ENCODE results near the gene NHLRC3.

- TF ChIP-seq, protein P1, sequence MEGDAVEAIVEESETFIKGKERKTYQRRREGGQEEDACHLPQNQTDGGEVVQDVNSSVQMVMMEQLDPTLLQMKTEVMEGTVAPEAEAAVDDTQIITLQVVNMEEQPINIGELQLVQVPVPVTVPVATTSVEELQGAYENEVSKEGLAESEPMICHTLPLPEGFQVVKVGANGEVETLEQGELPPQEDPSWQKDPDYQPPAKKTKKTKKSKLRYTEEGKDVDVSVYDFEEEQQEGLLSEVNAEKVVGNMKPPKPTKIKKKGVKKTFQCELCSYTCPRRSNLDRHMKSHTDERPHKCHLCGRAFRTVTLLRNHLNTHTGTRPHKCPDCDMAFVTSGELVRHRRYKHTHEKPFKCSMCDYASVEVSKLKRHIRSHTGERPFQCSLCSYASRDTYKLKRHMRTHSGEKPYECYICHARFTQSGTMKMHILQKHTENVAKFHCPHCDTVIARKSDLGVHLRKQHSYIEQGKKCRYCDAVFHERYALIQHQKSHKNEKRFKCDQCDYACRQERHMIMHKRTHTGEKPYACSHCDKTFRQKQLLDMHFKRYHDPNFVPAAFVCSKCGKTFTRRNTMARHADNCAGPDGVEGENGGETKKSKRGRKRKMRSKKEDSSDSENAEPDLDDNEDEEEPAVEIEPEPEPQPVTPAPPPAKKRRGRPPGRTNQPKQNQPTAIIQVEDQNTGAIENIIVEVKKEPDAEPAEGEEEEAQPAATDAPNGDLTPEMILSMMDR (IDR thresholded peaks at IDR 0.05), result no peak
- TF ChIP-seq POLR2A (IDR thresholded peaks at IDR 0.05), result no peak
These were observed 57.2 kb downstream of the NHLRC3 start for GRCh38 chr13:39095500-39095899.
